CD14-positive monocyte (primary cell): ENCODE data around the gene TMEM187. TPM values are rescaled to one million over a fixed set of nuclear protein-coding genes. Genes with fewer than 3 reads are reported as not detected.
A peak's percentile ranks its signal among the peaks of the same experiment; 100 is the strongest.

Source experiments
- DNase-seq, 3 donors: peaks; one replicate each; pipeline ENCODE4 v3.0.0-alpha.2; 2011 to 2022
- H2AFZ ChIP-seq: 2 replicates; pipeline ENCODE4 v1.6.0; 2012; ENCODE audit warnings: mild to moderate bottlenecking, low read depth, low read length, inconsistent platforms; ENCODE audit not compliant: insufficient read depth, poor library complexity, severe bottlenecking
- H3K27ac ChIP-seq, 2 donors: 1 replicate in 1 of 2; 2 replicates in 1 of 2; pipeline ENCODE4 v1.5.1; 2012 to 2013; ENCODE audit warnings: low read length in 2 of 2, control low read depth in 1 of 2, inconsistent platforms in 1 of 2, low read depth in 1 of 2, mild to moderate bottlenecking in 1 of 2
- H3K27me3 ChIP-seq, 2 donors: one replicate each; pipeline versions ENCODE4 v1.6.0 to v1.6.1; 2011 to 2013; ENCODE audit warnings: low read length in 2 of 2; ENCODE audit not compliant: control insufficient read depth in 2 of 2, insufficient read depth in 2 of 2
- H3K36me3 ChIP-seq, 2 donors: replicated peaks in 1 of 2; 1 replicate in 1 of 2; 2 replicates in 1 of 2; pipeline versions ENCODE4 v1.5.1 to v1.6.1; 2012 to 2013; ENCODE audit warnings: low read length in 2 of 2, control low read depth in 1 of 2, inconsistent platforms in 1 of 2, mild to moderate bottlenecking in 1 of 2; ENCODE audit not compliant: insufficient read depth in 2 of 2, control insufficient read depth in 1 of 2
- H3K4me1 ChIP-seq, 2 donors: 1 replicate in 1 of 2; 2 replicates in 1 of 2; pipeline versions ENCODE4 v1.5.1 to v1.6.1; 2012 to 2013; ENCODE audit warnings: low read length in 2 of 2, control low read depth in 1 of 2, inconsistent platforms in 1 of 2, mild to moderate bottlenecking in 1 of 2, moderate library complexity in 1 of 2; ENCODE audit not compliant: insufficient read depth in 2 of 2, control insufficient read depth in 1 of 2
- H3K4me2 ChIP-seq: replicated peaks from 2 replicates; pipeline ENCODE3; 2012; ENCODE audit warnings: low read length, moderate library complexity, mild to moderate bottlenecking; ENCODE audit not compliant: poor library complexity, severe bottlenecking; ENCODE audit errors: extremely low read depth
- H3K4me3 ChIP-seq, 3 experiments: fragments of 200-600 bp in 1 of 3; sonication (generic) in 1 of 3; replicated peaks in 1 of 3; 1 replicate in 2 of 3; 2 replicates in 1 of 3; pipeline ENCODE4 v1.5.1; 2011 to 2013; ENCODE audit warnings: low read length in 3 of 3, mild to moderate bottlenecking in 3 of 3, control low read depth in 2 of 3, low read depth in 2 of 3, inconsistent platforms in 1 of 3, moderate library complexity in 1 of 3
- H3K79me2 ChIP-seq: 2 replicates; pipeline ENCODE4 v1.6.0; 2012; ENCODE audit warnings: mild to moderate bottlenecking, control low read depth, inconsistent platforms, low read length, moderate library complexity; ENCODE audit not compliant: insufficient read depth
- H3K9ac ChIP-seq: 2 replicates; pipeline ENCODE4 v1.6.0; 2017; ENCODE audit warnings: low read length, mild to moderate bottlenecking; ENCODE audit not compliant: insufficient read depth, poor library complexity, severe bottlenecking
- H3K9me3 ChIP-seq, 2 donors: replicated peaks in 1 of 2; 1 replicate in 1 of 2; 2 replicates in 1 of 2; pipeline versions ENCODE4 v1.5.1 to v1.6.1; 2012 to 2013; ENCODE audit warnings: low read length in 2 of 2, control low read depth in 1 of 2; ENCODE audit not compliant: control insufficient read depth in 1 of 2, insufficient read depth in 1 of 2
- H4K20me1 ChIP-seq: 2 replicates; pipeline ENCODE4 v1.6.0; 2012; ENCODE audit warnings: mild to moderate bottlenecking, low read length, control low read depth, moderate library complexity; ENCODE audit not compliant: insufficient read depth
- H3K27ac Mint-ChIP-seq, 7 donors: one replicate each; pipeline ENCODE4 v1.8.0; 2020; ENCODE audit warnings: mild to moderate bottlenecking in 7 of 7, mixed read lengths in 7 of 7, moderate library complexity in 6 of 7, inconsistent platforms in 2 of 7
- H3K27me3 Mint-ChIP-seq, 3 donors: one replicate each; pipeline ENCODE4 v1.8.0; 2021 to 2022; ENCODE audit warnings: low read depth in 3 of 3, mild to moderate bottlenecking in 3 of 3, mixed read lengths in 3 of 3, moderate library complexity in 3 of 3, inconsistent platforms in 1 of 3
- H3K36me3 Mint-ChIP-seq, 2 donors: one replicate each; pipeline ENCODE4 v1.8.0; 2020; ENCODE audit warnings: mixed read lengths in 2 of 2, inconsistent platforms in 1 of 2, mild to moderate bottlenecking in 1 of 2
- H3K4me1 Mint-ChIP-seq: one replicate; pipeline ENCODE4 v1.8.0; 2020; ENCODE audit warnings: mild to moderate bottlenecking, mixed read lengths
- H3K4me3 Mint-ChIP-seq, 2 donors: one replicate each; pipeline ENCODE4 v1.8.0; 2020; ENCODE audit warnings: mild to moderate bottlenecking in 2 of 2, mixed read lengths in 2 of 2, moderate library complexity in 1 of 2
- H3K9me3 Mint-ChIP-seq, 7 donors: one replicate each; pipeline ENCODE4 v1.8.0; 2020 to 2022; ENCODE audit warnings: mixed read lengths in 7 of 7, mild to moderate bottlenecking in 6 of 7, moderate library complexity in 6 of 7, inconsistent platforms in 2 of 7
- WGBS: methylation state at CpG from one replicate; pipeline ENCODE4 v1.1.5; 2013; ENCODE audit warnings: missing lambda C conversion rate; ENCODE audit not compliant: insufficient coverage; 5-methylcytosine and 5-hydroxymethylcytosine counted together
- intact Hi-C, 2 donors: fragments of 100-400 bp; cut with micrococcal nuclease; formaldehyde crosslinking; loops; one replicate each; pipeline versions ENCODE4 v1.15.0 to v1.15.1; 2023
- polyA plus RNA-seq, 3 donors: library from polyadenylated mRNA; depleted of rRNA in 1 of 3; unstranded in 2 of 3; stranded (reverse) in 1 of 3; fragments of 300-500 nt in 2 of 3; fragments of >200 nt in 1 of 3; fragmentation: Illumina TruSeq in 2 of 3; gene quantifications; 1 replicate in 2 of 3; 2 replicates in 1 of 3; pipeline ENCODE4 v1.2.3, GENCODE V29; 2012 to 2021
- TF ChIP-seq, protein P1 (sequence below): fragments of 200-600 bp; IDR thresholded peaks from one replicate; pipeline ENCODE4 v1.8.0; 2022; ENCODE audit warnings: antibody characterized with exemption, mild to moderate bottlenecking

Gene TMEM187
- polyA plus RNA-seq, 3 donors = 2.8 to 10.3 (median 4.9) TPM

DNA sequence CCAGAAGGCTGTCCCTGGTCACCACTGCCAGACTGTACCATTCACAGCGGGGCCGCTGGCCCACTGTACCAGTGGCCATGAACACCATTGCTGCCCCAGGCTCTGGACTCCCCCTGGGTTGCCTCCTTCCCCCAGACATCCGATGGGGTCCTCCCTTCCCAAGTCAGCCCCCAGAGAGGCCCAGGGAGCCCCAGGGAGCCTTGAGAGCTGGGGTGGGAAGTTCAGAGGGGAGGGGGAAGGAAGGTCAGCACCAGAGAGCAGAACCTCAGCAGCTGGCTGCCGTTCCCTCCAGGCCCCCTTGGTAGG lies 46.0 kb upstream of the TMEM187 start:
- Mint-ChIP-seq H3K27ac (peak overlapping the region; percentile 93 to 99 (median 98)), H3K9me3 (peaks cover 0 to 17% (median 6%) of the 10 kb centered on the region in 7 donors), H3K4me3 (peak overlapping the region; percentile 83 to 85), H3K27me3 (peaks cover 0 to 34% (median under 1%) of the 10 kb centered on the region in 3 donors), H3K4me1 (peaks cover 37% of the 10 kb centered on the region), H3K36me3 (peaks cover 12 to 32% of the 10 kb centered on the region in 2 donors)
- TF ChIP-seq, protein P1, sequence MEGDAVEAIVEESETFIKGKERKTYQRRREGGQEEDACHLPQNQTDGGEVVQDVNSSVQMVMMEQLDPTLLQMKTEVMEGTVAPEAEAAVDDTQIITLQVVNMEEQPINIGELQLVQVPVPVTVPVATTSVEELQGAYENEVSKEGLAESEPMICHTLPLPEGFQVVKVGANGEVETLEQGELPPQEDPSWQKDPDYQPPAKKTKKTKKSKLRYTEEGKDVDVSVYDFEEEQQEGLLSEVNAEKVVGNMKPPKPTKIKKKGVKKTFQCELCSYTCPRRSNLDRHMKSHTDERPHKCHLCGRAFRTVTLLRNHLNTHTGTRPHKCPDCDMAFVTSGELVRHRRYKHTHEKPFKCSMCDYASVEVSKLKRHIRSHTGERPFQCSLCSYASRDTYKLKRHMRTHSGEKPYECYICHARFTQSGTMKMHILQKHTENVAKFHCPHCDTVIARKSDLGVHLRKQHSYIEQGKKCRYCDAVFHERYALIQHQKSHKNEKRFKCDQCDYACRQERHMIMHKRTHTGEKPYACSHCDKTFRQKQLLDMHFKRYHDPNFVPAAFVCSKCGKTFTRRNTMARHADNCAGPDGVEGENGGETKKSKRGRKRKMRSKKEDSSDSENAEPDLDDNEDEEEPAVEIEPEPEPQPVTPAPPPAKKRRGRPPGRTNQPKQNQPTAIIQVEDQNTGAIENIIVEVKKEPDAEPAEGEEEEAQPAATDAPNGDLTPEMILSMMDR = no peak
- no peak for DNase-seq
- WGBS = no CpG with 5 or more reads among the region's 4 CpGs
- H3K79me2 ChIP-seq = peaks cover 63% of the 10 kb centered on the region
- H4K20me1 ChIP-seq = peaks cover 92% of the 10 kb centered on the region
- H3K27me3 ChIP-seq = no peaks in the 10 kb centered on the region
- peak overlapping the region; percentile 94 to 99 for H3K27ac ChIP-seq
- H3K9me3 ChIP-seq = no peaks in the 10 kb centered on the region
- peak overlapping the region; percentile 44 to 90 (median 89) for H3K4me3 ChIP-seq
- H3K4me2 ChIP-seq = peak overlapping the region; percentile 97
- intact Hi-C loops = loop anchor here (5.0 to 10.0 kb wide), 4 partner anchors 132 to 204 kb away; partner anchors contain the start of genes IDH3G (in 2 of the 2), SSR4 (in 2 of the 2), ABCD1 (in 1 of the 2) and BCAP31 (in 1 of the 2)
- peaks cover 62 to 91% of the 10 kb centered on the region in 2 donors for H3K4me1 ChIP-seq
- peak overlapping the region; percentile 52 for H2AFZ ChIP-seq
- peak overlapping the region; percentile 66 for H3K9ac ChIP-seq
- peaks cover 20 to 21% of the 10 kb centered on the region in 2 donors for H3K36me3 ChIP-seq

DNA sequence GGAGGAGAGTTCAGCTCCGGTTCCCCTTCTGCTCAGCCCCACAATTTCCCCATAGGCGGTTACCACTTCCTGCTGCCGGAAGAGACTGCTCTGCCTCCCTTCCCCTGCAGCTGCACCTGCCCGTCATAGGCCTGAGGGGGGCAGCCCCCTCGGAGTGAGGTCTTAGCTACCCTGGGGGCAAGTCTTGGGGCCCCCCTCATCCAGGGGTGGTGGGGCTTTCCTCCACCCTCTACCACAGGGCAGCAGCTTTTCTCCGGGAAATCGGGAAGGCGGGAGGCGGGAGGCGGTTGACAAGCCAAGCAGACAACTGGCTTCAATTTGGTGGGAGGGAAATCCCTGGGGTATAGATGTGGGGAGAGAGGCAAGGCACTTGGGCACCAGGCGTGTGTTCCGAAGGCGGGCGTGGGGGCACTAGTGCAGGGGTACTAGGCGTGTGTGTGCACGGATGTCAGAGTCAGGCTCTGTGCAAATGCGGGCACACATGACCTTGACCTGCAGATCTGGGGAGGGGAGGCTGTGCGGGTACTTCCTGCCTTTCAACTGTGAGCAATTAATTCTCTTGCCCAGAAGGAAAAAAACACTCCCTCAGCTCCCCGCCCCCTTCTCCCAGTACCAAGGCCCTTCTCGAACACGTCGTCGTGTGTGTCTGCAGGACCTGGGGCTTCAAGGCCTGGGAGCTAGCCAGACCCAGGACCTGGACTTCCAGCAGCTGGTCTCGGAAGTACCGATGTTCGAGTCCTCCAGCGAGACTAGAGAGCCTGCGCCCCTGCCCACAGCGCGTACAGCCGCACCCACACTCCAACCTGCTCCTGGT lies 45.5 kb upstream of the TMEM187 start:
- intact Hi-C loops = loop anchor here (5.0 to 10.0 kb wide), 4 partner anchors 132 to 205 kb away; partner anchors contain the start of genes IDH3G (in 2 of the 2), SSR4 (in 2 of the 2), ABCD1 (in 1 of the 2) and BCAP31 (in 1 of the 2)
- Histone ChIP-seq H3K36me3 (peaks cover 26% of the 10 kb centered on the region in 2 donors), H3K4me1 (peaks cover 59 to 85% of the 10 kb centered on the region in 2 donors), H3K9ac (peak overlapping the region; percentile 82), H3K27me3 (no peaks in the 10 kb centered on the region), H3K9me3 (no peaks in the 10 kb centered on the region), H3K27ac (peak overlapping the region; percentile 94 to 99), H3K4me3 (peak overlapping the region; percentile 44 to 90 (median 89)), H3K79me2 (peaks cover 62% of the 10 kb centered on the region), H4K20me1 (peaks cover 92% of the 10 kb centered on the region), H2AFZ (peak overlapping the region; percentile 52), H3K4me2 (peak overlapping the region; percentile 97)
- H3K9me3 Mint-ChIP-seq = peaks cover 0 to 17% (median 6%) of the 10 kb centered on the region in 7 donors
- peak overlapping the region; percentile 93 to 99 (median 98) for H3K27ac Mint-ChIP-seq
- peaks cover 35% of the 10 kb centered on the region for H3K4me1 Mint-ChIP-seq
- peaks cover 15 to 38% of the 10 kb centered on the region in 2 donors for H3K36me3 Mint-ChIP-seq
- peak; percentile 82 to 88 (median 84) for DNase-seq
- H3K4me3 Mint-ChIP-seq = peak overlapping the region; percentile 83 to 90
- TF ChIP-seq, protein P1 = no peak
- WGBS = 0% methylated on average over 13 of the region's 31 CpGs
- peaks cover 0 to 33% (median 2%) of the 10 kb centered on the region in 3 donors for H3K27me3 Mint-ChIP-seq
